Kidney (tissue), 14 donors: ENCODE data around the gene UGT1A10. TPM values are rescaled to one million over a fixed set of nuclear protein-coding genes. Genes with fewer than 3 reads are reported as not detected.
A peak's percentile ranks its signal among the peaks of the same experiment; 100 is the strongest.

ENCODE experiments used
- DNase-seq, 5 donors: peaks; one replicate each; pipeline ENCODE4 v3.0.0-alpha.2; 2013 to 2020
- FAIRE-seq: peaks from 2 replicates; lab custom pipeline; 2012; peaks lifted over from hg19 to GRCh38; lab: Jason Lieb, UNC
- H3K27ac ChIP-seq, 2 donors: one replicate each; pipeline ENCODE4 v1.7.0; 2013; ENCODE audit warnings: low read depth in 2 of 2, low read length in 2 of 2, inconsistent platforms in 1 of 2
- H3K27me3 ChIP-seq: one replicate; pipeline ENCODE4 v1.7.1; 2013; ENCODE audit warnings: low read length, inconsistent platforms; ENCODE audit not compliant: control insufficient read depth, insufficient read depth
- H3K36me3 ChIP-seq, 3 donors: one replicate each; pipeline versions ENCODE4 v1.7.0 to v1.7.1; 2013; ENCODE audit warnings: low read length in 3 of 3, control low read depth in 1 of 3, inconsistent platforms in 1 of 3; ENCODE audit not compliant: insufficient read depth in 3 of 3, control insufficient read depth in 2 of 3
- H3K4me1 ChIP-seq, 3 donors: one replicate each; pipeline versions ENCODE4 v1.7.0 to v1.7.1; 2013; ENCODE audit warnings: low read length in 3 of 3, inconsistent platforms in 1 of 3, low read depth in 1 of 3; ENCODE audit not compliant: control insufficient read depth in 2 of 3, insufficient read depth in 2 of 3
- H3K4me3 ChIP-seq, 3 donors: one replicate each; pipeline versions ENCODE4 v1.7.0 to v1.8.1; 2013; ENCODE audit warnings: low read length in 3 of 3, control low read depth in 1 of 3, inconsistent platforms in 1 of 3
- H3K9ac ChIP-seq, 3 donors: one replicate each; pipeline versions ENCODE4 v1.7.0 to v1.7.1; 2013; ENCODE audit warnings: low read length in 3 of 3, control low read depth in 1 of 3, inconsistent platforms in 1 of 3
- H3K9me3 ChIP-seq, 3 donors: one replicate each; pipeline versions ENCODE4 v1.7.0 to v1.7.1; 2013; ENCODE audit warnings: low read length in 3 of 3, control low read depth in 1 of 3, inconsistent platforms in 1 of 3; ENCODE audit not compliant: control insufficient read depth in 2 of 3, insufficient read depth in 1 of 3
- intact Hi-C: fragments of 100-400 bp; cut with DNase I; formaldehyde crosslinking; loops from one replicate; pipeline ENCODE4 v1.11.1; 2022
- polyA plus RNA-seq: library from polyadenylated mRNA; stranded (reverse); fragments of 350-450 nt; fragmentation: Illumina TruSeq; extraction: RNeasy Lipid Tissue Mini Kit (QIAGEN cat#74804); gene quantifications from one replicate; pipeline ENCODE4 v1.2.3, GENCODE V29; 2014; ENCODE audit warnings: low read depth, low replicate concordance; ENCODE audit not compliant: insufficient read depth
- total RNA-seq: library from RNA; stranded (reverse); fragmentation: NEBNext Ultra II Directional; extraction: Animal tissue kit (Norgen Biotek cat#: 25700); gene quantifications from one replicate; pipeline ENCODE4 v1.2.1, GENCODE V29; 2021
- TF ChIP-seq, protein P1 (sequence below): IDR thresholded peaks from 3 replicates; pipeline ENCODE4 v1.5.1; 2012; ENCODE audit warnings: mild to moderate bottlenecking, moderate library complexity, borderline replicate concordance; ENCODE audit not compliant: insufficient read depth; ENCODE audit errors: extremely low read depth
- donor health status: control.
- donor health status: control.
- donor health status: control.
- donor health status: control.
- donor health status: control.
- donor health status: DM: yes; HTN: yes; CAD: no.
- donor health status: Normal renal cell carcinoma (clear cell type).

Gene UGT1A10
- total and polyA plus RNA-seq, 2 donors from 2014 or later: 6.6 TPM; not detected in 1

DNA sequence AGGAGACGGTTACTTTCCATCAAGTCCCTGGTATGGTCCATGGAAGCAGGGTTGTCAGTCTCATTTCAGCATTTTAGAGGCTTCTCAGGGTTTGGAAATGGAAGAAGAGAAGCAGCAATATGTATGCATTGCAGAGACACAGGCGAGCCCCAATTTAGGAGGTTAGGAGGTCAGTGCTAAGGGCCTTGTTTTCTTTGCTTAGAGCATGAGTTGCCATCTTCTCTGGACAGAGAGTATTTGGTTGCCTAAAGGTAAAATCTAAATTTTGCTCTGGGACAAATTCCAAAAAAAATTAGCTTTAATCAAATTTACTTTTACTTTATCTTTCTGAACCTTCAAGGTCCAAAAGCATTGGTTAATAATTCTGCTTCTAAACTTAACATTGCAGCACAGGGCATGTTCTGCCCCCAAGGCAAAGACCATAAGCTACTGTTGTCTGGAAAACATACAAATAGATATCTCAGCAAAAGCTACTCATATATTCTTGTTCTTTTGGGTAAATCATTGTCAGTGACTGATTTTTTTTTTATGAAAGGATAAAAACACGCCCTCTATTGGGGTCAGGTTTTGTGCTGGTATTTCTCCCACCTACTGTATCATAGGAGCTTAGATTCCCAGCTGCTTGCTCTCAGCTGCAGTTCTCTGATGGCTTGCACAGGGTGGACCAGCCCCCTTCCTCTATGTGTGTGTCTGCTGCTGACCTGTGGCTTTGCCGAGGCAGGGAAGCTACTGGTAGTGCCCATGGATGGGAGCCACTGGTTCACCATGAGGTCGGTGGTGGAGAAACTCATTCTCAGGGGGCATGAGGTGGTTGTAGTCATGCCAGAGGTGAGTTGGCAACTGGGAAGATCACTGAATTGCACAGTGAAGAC lies 35.3 kb downstream of the UGT1A10 start, which contains the start of gene UGT1A9:
UGT1A9 (plus strand) TSS at position 609 of the 872 bp plus-strand sequence; CDS start at position 646, 37 bp downstream.
- no peaks in the 10 kb centered on the region for H3K27me3 ChIP-seq
- peak within 1 kb of the TSS in 2 of 3 donors; percentile 61 to 83 for H3K4me3 ChIP-seq
- no peak for DNase-seq
- H3K36me3 ChIP-seq: no peaks in the 10 kb centered on the region
- H3K9ac ChIP-seq: peak within 1 kb of the TSS in 1 of 3 donors; percentile 17
- H3K27ac ChIP-seq: peak within 1 kb of the TSS; percentile 66 to 69
- intact Hi-C loops: no loop called here
- H3K4me1 ChIP-seq: peaks cover 0 to 7% (median 2%) of the 10 kb centered on the region in 3 donors
- no peaks in the 10 kb centered on the region for H3K9me3 ChIP-seq
- FAIRE-seq: no peak
- TF ChIP-seq, protein P1, sequence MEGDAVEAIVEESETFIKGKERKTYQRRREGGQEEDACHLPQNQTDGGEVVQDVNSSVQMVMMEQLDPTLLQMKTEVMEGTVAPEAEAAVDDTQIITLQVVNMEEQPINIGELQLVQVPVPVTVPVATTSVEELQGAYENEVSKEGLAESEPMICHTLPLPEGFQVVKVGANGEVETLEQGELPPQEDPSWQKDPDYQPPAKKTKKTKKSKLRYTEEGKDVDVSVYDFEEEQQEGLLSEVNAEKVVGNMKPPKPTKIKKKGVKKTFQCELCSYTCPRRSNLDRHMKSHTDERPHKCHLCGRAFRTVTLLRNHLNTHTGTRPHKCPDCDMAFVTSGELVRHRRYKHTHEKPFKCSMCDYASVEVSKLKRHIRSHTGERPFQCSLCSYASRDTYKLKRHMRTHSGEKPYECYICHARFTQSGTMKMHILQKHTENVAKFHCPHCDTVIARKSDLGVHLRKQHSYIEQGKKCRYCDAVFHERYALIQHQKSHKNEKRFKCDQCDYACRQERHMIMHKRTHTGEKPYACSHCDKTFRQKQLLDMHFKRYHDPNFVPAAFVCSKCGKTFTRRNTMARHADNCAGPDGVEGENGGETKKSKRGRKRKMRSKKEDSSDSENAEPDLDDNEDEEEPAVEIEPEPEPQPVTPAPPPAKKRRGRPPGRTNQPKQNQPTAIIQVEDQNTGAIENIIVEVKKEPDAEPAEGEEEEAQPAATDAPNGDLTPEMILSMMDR: no peak

DNA sequence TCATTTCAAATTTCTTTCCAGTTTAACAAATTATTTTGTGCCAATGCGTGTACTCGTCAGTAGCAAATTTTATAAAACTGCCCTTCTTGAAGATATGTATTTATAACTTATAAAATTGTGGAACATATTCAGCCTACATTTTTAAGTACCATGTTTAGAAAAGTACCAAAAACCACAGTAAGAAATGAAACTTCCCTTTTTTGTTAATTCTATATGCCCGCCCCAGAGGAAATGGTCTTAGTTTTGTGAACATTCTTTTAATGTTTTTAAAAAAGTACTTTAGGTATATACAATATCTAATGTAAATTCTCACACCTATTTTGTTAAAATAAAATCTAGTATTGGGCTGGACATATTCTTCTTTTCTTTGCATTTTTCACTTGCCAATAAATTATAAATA lies 36.6 kb downstream of the UGT1A10 start:
- Histone ChIP-seq H3K9ac (peak overlapping the region in 1 of 3 donors; percentile 17), H3K27me3 (no peaks in the 10 kb centered on the region), H3K4me3 (peak overlapping the region in 2 of 3 donors; percentile 61 to 83), H3K9me3 (no peaks in the 10 kb centered on the region), H3K27ac (peak overlapping the region; percentile 22 to 35), H3K4me1 (peaks cover 0 to 7% (median 2%) of the 10 kb centered on the region in 3 donors), H3K36me3 (no peaks in the 10 kb centered on the region)
- no peak for DNase-seq
- TF ChIP-seq, protein P1: no peak
- FAIRE-seq: peak; percentile 46
- intact Hi-C loops: no loop called here

DNA sequence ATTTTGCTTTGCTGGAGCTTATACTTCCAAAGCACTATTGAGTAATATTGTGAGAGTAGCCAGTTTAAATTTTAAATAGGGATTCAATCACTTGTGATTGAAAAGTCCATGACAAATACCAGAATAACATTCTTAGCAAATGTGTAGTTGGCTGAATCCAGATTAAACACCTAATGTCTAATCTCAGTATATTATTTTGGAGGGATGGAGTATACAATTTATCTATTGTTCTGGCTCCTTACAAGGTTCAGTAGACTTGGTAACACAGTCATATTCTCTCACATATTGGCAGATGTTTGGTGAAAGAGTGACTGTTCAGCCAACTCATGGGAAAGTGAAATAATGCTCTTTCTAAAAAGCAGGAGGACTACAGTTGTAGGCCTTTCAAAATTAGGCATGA lies 37.6 kb downstream of the UGT1A10 start:
- no peaks in the 10 kb centered on the region for H3K27me3 ChIP-seq
- TF ChIP-seq, protein P1: no peak
- peaks cover 0 to 7% (median 2%) of the 10 kb centered on the region in 3 donors for H3K4me1 ChIP-seq
- H3K9me3 ChIP-seq: no peaks in the 10 kb centered on the region
- intact Hi-C loops: no loop called here
- DNase-seq (no peak), FAIRE-seq (no peak)
- H3K4me3 ChIP-seq: peak overlapping the region in 2 of 3 donors; percentile 61 to 83
- H3K36me3 ChIP-seq: no peaks in the 10 kb centered on the region
- peak overlapping the region in 2 of 3 donors; percentile 10 to 70 for H3K9ac ChIP-seq
- peak overlapping the region; percentile 2 to 72 for H3K27ac ChIP-seq
